HG03108 (cell line): Measurements from ENCODE around the gene SLC6A8.
"Not testable (repeated sequence)": the region's sequence is repeated elsewhere in the genome, so short reads cannot be mapped to it uniquely, and the experiment has no call there.

Experiments used
- ATAC-seq: cut with Tn5 transposase; IDR thresholded peaks from one replicate; pipeline ENCODE4 v1.9.1; 2021; ENCODE audit warnings: moderate library complexity; ENCODE audit not compliant: unreplicated experiment

Gene SLC6A8

DNA sequence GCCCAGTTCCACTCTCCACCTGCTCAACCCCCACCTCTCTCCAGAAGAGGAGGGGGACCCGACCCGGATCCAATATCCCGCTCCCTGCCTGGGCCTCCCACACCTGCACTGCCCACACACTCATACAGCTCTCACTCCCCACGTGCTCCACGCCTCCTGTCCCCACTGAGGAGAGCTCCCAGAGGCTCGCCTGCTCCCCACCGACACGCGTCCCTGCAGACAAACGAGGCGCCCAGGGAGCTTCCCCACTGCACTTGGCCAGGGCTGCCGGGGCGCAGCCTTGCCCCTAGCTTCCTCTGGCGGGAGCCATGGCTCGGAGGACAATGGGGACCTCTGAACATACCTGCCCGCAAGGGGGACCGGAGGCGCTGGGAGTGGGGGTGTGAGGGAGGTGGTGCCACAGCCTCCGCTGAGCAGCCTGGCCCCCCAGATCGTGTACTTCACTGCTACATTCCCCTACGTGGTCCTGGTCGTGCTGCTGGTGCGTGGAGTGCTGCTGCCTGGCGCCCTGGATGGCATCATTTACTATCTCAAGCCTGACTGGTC lies 5.0 kb downstream of the SLC6A8 start:
- ATAC-seq: no peak

DNA sequence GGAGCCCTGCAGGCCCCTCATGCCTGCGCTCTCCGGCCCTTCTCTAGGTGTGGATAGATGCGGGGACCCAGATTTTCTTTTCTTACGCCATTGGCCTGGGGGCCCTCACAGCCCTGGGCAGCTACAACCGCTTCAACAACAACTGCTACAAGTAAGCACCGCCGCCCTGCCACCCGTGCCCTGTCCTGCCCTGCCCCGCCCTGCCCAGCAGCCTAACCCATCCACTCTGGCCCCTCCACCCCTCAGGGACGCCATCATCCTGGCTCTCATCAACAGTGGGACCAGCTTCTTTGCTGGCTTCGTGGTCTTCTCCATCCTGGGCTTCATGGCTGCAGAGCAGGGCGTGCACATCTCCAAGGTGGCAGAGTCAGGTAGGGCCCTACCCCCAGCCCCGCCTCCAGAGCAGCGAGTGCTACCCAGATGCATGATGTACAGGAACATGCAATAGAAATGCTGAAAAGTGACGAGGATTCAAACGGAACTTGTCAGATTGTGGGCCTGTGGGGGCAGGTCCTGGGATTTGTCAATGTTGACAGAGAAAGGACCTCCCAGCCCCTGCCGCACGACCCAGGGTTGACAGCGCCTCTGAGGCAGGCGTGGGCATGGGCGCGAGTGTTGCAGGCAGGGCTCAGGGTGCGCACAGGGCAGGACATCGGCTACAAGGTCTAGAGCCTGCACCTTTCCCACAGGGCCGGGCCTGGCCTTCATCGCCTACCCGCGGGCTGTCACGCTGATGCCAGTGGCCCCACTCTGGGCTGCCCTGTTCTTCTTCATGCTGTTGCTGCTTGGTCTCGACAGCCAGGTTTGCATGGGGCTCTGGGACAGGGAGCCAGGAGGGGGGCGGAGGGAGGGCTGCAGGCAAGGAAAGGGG lies 5.7 kb downstream of the SLC6A8 start:
- ATAC-seq: no peak

GRCh38 chrX:153694256-153694655 lies 6.5 kb downstream of the SLC6A8 start:
- ATAC-seq: not testable (repeated sequence)

DNA sequence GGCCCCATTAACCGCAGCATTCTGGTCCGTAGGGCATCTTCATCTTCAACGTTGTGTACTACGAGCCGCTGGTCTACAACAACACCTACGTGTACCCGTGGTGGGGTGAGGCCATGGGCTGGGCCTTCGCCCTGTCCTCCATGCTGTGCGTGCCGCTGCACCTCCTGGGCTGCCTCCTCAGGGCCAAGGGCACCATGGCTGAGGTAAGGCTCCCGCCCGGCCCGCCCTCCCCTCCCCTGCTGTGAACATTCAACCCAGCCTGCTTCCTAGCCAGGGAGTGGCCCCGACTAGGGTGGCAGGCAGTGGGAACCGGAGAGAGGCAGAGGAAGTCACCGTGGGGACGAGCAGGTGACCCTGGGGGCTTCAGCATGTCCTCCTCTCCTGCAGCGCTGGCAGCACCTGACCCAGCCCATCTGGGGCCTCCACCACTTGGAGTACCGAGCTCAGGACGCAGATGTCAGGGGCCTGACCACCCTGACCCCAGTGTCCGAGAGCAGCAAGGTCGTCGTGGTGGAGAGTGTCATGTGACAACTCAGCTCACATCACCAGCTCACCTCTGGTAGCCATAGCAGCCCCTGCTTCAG lies 7.1 kb downstream of the SLC6A8 start:
- no peak for ATAC-seq

- ATAC-seq: no peak
Measured at GRCh38 chrX:153696100-153696499, 8.4 kb downstream of the SLC6A8 start.

DNA sequence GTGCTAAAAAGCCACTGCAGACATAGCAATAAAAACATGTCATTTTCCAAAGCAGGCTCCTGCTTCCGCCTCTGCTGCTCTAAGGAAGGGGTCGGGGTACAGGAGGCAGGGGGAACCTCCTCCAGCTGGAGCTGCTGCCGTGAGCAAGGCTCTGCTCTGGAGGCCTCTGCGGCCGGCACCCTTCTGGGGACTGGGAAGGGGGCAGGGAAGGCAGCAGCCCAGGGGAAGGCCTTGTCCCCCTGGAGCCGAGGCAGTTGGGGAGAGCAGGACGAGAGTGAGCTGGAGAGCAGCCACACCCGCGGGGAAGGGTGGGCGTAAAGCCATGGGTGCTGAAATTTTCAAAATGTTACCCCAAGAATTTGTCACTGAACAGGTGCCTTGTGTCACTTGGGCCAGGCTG lies 8.8 kb downstream of the SLC6A8 start:
- ATAC-seq: not testable (repeated sequence)

- not testable (repeated sequence) for ATAC-seq
Measured at GRCh38 chrX:153696986-153697722, 9.4 kb downstream of the SLC6A8 start.

- ATAC-seq: no peak
Measured at GRCh38 chrX:153697924-153698865, 10.5 kb downstream of the SLC6A8 start.

GRCh38 chrX:153699210-153699783 lies 11.6 kb downstream of the SLC6A8 start:
- ATAC-seq: not testable (repeated sequence)

DNA sequence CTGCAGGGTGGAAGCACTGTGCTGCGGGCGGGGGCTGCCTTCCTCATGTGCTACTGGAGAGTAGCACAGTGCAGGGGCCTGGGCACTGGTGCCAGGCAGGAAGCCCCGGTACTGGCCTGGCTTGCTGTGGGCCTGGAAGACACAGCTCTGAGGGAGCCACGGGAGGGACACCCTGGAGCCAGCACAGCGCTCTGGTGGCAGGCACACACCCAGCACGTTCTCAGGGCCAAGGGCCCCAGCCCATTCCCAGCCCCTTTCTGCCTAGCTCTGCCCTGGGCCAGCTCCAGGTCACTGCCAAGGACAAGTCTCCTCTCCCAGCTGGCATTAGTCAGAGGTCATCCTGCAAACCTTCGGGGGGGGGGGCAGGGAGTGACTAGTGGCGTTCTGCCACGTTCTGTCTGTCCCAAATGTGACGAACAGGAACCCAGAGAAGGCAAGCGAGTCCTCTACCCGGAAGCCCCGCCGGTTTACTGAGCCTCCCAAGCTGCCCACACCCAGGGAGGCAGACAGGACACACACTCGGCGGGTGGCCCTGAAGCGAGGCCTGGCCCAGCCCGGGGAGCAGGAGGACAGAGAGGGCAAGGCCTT lies 12.2 kb downstream of the SLC6A8 start:
- not testable (repeated sequence) for ATAC-seq

DNA sequence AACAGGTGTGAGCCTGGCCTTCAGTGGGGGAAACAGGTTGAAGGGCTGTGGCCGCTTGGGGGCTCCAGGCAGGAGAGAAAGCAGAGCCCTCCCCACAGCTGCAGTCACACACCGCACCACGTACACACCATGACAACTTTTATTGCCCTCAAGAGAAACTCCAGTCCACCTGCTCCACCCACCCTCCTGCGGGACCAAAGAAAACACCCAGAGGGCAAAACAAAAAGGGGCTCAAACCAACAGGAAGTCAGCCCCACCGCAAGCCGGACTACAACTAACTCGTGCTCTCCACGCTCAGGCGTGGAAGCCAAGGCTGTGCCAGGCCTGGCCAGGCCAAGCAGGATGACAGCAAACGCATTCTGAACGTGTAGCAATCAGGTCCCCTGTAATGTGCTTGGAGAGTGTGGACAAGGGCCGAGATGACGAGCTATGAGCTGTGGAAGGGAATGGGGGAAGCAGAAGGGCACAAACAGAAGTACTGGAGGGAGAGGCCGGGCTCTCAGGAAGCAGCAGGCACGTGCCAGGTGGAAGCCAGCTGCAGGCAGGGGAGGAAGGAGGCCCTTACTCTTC lies 12.7 kb downstream of the SLC6A8 start:
- ATAC-seq: no peak

DNA sequence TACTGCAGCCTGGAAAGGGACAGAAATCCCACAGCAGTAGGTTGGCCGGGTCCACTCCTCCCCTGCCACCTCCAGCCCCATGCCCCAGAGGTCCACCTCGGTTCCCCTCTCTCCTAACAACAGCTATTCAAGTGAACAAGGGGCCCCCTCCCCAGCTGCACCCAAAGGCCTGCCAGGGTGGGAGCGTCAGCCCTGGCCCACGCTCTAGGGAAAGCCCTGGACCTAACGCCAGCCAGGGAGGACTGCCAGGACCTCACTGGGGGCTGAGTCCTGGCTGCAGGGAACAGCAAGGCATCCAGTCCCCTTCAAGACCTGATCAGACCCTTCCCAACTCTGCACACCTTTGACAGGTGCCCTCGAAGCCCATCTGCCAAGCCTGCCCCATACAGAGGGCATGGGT lies 13.2 kb downstream of the SLC6A8 start:
- ATAC-seq: no peak

DNA sequence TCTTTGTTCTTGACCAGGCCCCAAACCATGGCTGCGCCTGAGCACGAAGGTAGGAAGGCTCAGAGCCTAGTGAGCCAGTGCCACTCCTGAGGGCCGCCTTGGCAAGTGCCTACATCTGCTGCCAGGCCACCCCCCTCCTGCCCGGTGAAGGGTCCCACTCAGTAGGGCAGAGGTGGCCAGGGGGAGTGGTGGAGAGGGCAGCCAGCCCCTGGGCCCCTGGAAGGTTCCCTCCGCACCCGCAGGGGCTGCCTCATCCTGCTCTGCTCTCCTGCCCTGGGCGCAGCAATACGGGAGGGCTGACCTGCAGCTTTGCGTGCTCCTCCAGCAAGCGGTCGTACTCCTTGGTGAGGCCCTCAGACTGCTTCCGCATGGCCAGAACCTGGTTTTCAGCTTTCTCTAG lies 14.0 kb downstream of the SLC6A8 start:
- ATAC-seq: no peak

GRCh38 chrX:153702336-153703035 lies 14.8 kb downstream of the SLC6A8 start:
- no peak for ATAC-seq

DNA sequence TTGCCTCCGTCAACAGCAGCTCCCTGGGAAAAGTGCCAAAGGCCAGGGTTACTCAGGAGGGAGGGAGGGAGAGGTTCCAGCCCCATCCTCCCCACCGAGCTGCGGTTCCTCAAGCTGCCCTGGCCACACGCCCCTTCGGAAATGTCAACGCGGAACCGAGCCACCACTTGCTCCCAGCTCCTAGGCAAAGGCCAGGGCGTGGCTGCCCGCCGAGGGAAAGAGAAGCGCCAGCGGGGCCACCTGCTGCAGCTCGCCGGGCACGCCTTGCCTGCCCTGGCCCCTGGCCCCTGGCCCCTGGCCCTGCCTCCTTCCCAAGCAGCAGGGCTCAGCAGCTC lies 15.3 kb downstream of the SLC6A8 start:
- ATAC-seq: no peak

DNA sequence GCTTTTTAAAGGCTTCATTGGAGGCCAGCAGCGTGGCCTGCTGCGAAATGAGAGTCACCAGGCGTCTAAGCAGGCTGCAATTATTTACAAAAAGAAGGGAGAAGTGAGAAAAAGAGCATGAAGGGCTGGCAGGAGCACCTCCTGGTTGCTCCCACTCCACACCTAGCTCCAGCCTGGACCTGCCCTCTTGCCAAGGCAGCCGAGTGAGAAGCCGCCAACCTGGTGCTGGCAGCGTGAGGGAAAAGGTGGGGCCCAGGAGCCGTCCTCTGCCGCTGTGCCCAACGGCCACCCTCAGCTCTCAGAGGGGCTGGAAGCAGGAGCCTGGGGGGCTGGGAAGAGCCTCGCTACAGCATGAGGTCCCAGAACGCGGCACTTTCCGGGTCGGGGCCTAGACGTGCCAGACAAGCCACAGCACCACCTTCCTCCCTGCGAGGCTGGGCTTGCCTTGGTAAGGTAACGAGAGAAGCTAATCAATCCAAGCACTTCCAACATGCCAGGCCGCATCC lies 16.3 kb downstream of the SLC6A8 start:
- ATAC-seq: no peak

- not testable (repeated sequence) for ATAC-seq
Measured at GRCh38 chrX:153704631-153705402, 17.1 kb downstream of the SLC6A8 start.
